K562 (cell line): Measurements from ENCODE around the gene YTHDC2. TPM values are rescaled to one million over a fixed set of nuclear protein-coding genes. Genes with fewer than 3 reads are reported as not detected.

Source experiments
- BHLHE40 ChIP-seq: IDR thresholded peaks from 2 replicates; pipeline ENCODE4 v1.6.1; 2011; ENCODE audit warnings: low read length, improper control_type of control experiment
- HSF4 ChIP-seq: fragments of 250-450 bp; sonication (Bioruptor Pico); IDR thresholded peaks from 2 replicates; pipeline ENCODE4 v2.1.2; 2022; ENCODE audit warnings: mild to moderate bottlenecking, moderate library complexity, borderline replicate concordance
- SLC30A9 ChIP-seq: fragments of 250-450 bp; sonication (Bioruptor Pico); IDR thresholded peaks from 2 replicates; pipeline ENCODE4 v1.8.0; 2022; ENCODE audit warnings: mild to moderate bottlenecking, moderate library complexity
- TAF1 ChIP-seq: IDR thresholded peaks from 2 replicates; pipeline ENCODE4 v1.6.1; 2011; ENCODE audit warnings: mild to moderate bottlenecking, low read length, moderate library complexity; ENCODE audit not compliant: insufficient read depth, control insufficient read depth, severe bottlenecking; ENCODE audit errors: extremely low read depth
- TAL1 ChIP-seq: fragments of 450-650 bp; IDR thresholded peaks from 2 replicates; pipeline ENCODE4 v1.6.1; 2016; ENCODE audit warnings: mild to moderate bottlenecking
- TRIM24 ChIP-seq, 2 experiments: fragments of 450-650 bp; IDR thresholded peaks; 2 replicates each; pipeline ENCODE4 v1.6.1; 2016
- polyA plus RNA-seq, 8 experiments: library from polyadenylated mRNA; depleted of rRNA in 4 of 8; stranded (reverse) in 5 of 8; unstranded in 3 of 8; fragments of >200 nt; fragmentation: Nextera tagmentation in 2 of 8; fragmentation: Illumina TruSeq in 1 of 8; extraction: Ambion mirVana in 2 of 8; extraction: Trizol in 1 of 8; gene quantifications; 2 replicates each; pipeline versions ENCODE4 v1.2.1 to v1.2.3, GENCODE V29; 2011 to 2014; ENCODE audit warnings: inconsistent platforms in 1 of 8, missing spikeins in 1 of 8
- total RNA-seq, 7 experiments: library from RNA; depleted of rRNA in 6 of 7; stranded (reverse); fragments of >200 nt in 6 of 7; fragmentation: Illumina TruSeq in 2 of 7; extraction: Trizol in 2 of 7; gene quantifications; 2 replicates each; pipeline versions ENCODE4 v1.2.1 to v1.2.3, GENCODE V29; 2011 to 2021; ENCODE audit warnings: low replicate concordance in 1 of 7
- TF ChIP-seq, protein P1 (sequence below), 2 experiments: fragments of 450-650 bp; formaldehyde crosslinking in 1 of 2; IDR thresholded peaks; 2 replicates each; pipeline versions ENCODE4 v1.4.0 to v1.6.1; 2014 to 2020; ENCODE audit warnings: mild to moderate bottlenecking in 2 of 2, borderline replicate concordance in 1 of 2, low read depth in 1 of 2
- TF ChIP-seq, protein P2 (sequence below): fragments of 250-450 bp; sonication (Bioruptor Pico); IDR thresholded peaks from 2 replicates; pipeline ENCODE4 v1.5.0; 2020; ENCODE audit warnings: mild to moderate bottlenecking, borderline replicate concordance
- TF ChIP-seq, protein P3 (sequence below), 2 experiments: fragments of 450-650 bp; conservative IDR thresholded peaks; 2 replicates each; pipeline ENCODE4 v1.6.1; 2017; ENCODE audit warnings: mild to moderate bottlenecking in 2 of 2, moderate library complexity in 2 of 2
- TF ChIP-seq, protein P4 (sequence below): fragments of 250-450 bp; sonication (Bioruptor Pico); IDR thresholded peaks from 2 replicates; pipeline ENCODE4 v1.8.0; 2022; ENCODE audit warnings: inconsistent platforms, mild to moderate bottlenecking, moderate library complexity, borderline replicate concordance
- TF ChIP-seq, protein P5 (sequence below): fragments of 450-650 bp; formaldehyde crosslinking; IDR thresholded peaks from 2 replicates; pipeline ENCODE4 v1.4.0; 2022; ENCODE audit warnings: mild to moderate bottlenecking, moderate library complexity

Gene YTHDC2
- total and polyA plus RNA-seq, 9 of the 15 experiments (the other 6 are each of a cell fraction or from before 2014, with no cell fraction given): 2.7 to 21.6 (median 15.9) TPM

DNA sequence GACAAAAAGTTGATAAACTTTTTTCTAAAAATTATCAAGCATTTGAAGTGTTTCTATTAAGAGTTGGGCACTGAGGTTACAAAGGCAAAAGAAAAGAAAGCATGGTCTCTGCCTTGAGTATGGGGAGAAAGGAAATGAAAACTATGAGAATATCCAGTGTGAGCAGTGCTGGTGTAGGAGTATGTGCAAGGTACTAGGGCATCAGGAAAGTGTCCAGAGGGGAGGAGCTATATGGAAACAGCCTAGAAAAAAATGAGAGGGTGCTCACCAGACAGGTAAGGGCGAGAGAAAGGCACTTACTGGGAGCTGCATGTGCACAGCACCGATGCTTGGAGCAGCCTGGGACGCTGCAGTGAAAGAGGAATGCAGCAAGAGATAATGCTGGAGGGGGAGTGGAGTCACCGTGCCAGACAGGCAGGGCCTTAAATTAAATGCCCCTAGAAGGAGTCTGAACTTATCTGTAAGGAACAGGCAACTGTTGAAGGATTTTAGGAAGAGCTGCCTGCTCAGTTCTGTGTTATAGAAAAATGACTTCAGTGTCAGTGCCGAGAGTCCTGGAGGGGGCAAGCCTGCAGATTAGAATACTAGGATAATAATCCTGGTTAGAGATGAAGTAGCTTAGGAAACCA is 39.3 kb upstream of the YTHDC2 start (continued):
- TF ChIP-seq, protein P1, sequence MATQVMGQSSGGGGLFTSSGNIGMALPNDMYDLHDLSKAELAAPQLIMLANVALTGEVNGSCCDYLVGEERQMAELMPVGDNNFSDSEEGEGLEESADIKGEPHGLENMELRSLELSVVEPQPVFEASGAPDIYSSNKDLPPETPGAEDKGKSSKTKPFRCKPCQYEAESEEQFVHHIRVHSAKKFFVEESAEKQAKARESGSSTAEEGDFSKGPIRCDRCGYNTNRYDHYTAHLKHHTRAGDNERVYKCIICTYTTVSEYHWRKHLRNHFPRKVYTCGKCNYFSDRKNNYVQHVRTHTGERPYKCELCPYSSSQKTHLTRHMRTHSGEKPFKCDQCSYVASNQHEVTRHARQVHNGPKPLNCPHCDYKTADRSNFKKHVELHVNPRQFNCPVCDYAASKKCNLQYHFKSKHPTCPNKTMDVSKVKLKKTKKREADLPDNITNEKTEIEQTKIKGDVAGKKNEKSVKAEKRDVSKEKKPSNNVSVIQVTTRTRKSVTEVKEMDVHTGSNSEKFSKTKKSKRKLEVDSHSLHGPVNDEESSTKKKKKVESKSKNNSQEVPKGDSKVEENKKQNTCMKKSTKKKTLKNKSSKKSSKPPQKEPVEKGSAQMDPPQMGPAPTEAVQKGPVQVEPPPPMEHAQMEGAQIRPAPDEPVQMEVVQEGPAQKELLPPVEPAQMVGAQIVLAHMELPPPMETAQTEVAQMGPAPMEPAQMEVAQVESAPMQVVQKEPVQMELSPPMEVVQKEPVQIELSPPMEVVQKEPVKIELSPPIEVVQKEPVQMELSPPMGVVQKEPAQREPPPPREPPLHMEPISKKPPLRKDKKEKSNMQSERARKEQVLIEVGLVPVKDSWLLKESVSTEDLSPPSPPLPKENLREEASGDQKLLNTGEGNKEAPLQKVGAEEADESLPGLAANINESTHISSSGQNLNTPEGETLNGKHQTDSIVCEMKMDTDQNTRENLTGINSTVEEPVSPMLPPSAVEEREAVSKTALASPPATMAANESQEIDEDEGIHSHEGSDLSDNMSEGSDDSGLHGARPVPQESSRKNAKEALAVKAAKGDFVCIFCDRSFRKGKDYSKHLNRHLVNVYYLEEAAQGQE (IDR thresholded peaks at IDR 0.05; ENCODE audit: borderline replicate concordance): no peak
- TF ChIP-seq, protein P1 (CRISPR knock-in tag; IDR thresholded peaks at IDR 0.05; ENCODE audit: low read depth): no peak
- TF ChIP-seq TRIM24 (IDR thresholded peaks at IDR 0.05) (peak; percentile 77 to 84), TAF1 (no peak), BHLHE40 (peak; percentile 36; the same call in 1 of the 2 replicates), HSF4 (no peak), SLC30A9 (no peak), TAL1 (peak; percentile 87)
- TF ChIP-seq, protein P2, sequence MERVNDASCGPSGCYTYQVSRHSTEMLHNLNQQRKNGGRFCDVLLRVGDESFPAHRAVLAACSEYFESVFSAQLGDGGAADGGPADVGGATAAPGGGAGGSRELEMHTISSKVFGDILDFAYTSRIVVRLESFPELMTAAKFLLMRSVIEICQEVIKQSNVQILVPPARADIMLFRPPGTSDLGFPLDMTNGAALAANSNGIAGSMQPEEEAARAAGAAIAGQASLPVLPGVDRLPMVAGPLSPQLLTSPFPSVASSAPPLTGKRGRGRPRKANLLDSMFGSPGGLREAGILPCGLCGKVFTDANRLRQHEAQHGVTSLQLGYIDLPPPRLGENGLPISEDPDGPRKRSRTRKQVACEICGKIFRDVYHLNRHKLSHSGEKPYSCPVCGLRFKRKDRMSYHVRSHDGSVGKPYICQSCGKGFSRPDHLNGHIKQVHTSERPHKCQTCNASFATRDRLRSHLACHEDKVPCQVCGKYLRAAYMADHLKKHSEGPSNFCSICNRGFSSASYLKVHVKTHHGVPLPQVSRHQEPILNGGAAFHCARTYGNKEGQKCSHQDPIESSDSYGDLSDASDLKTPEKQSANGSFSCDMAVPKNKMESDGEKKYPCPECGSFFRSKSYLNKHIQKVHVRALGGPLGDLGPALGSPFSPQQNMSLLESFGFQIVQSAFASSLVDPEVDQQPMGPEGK: no peak
- TF ChIP-seq, protein P3, sequence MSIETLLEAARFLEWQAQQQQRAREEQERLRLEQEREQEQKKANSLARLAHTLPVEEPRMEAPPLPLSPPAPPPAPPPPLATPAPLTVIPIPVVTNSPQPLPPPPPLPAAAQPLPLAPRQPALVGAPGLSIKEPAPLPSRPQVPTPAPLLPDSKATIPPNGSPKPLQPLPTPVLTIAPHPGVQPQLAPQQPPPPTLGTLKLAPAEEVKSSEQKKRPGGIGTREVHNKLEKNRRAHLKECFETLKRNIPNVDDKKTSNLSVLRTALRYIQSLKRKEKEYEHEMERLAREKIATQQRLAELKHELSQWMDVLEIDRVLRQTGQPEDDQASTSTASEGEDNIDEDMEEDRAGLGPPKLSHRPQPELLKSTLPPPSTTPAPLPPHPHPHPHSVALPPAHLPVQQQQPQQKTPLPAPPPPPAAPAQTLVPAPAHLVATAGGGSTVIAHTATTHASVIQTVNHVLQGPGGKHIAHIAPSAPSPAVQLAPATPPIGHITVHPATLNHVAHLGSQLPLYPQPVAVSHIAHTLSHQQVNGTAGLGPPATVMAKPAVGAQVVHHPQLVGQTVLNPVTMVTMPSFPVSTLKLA (conservative IDR thresholded peaks at IDR 0.05): no peak
- TF ChIP-seq, protein P4, sequence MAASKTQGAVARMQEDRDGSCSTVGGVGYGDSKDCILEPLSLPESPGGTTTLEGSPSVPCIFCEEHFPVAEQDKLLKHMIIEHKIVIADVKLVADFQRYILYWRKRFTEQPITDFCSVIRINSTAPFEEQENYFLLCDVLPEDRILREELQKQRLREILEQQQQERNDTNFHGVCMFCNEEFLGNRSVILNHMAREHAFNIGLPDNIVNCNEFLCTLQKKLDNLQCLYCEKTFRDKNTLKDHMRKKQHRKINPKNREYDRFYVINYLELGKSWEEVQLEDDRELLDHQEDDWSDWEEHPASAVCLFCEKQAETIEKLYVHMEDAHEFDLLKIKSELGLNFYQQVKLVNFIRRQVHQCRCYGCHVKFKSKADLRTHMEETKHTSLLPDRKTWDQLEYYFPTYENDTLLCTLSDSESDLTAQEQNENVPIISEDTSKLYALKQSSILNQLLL (CRISPR knock-in tag): no peak
- TF ChIP-seq, protein P5, sequence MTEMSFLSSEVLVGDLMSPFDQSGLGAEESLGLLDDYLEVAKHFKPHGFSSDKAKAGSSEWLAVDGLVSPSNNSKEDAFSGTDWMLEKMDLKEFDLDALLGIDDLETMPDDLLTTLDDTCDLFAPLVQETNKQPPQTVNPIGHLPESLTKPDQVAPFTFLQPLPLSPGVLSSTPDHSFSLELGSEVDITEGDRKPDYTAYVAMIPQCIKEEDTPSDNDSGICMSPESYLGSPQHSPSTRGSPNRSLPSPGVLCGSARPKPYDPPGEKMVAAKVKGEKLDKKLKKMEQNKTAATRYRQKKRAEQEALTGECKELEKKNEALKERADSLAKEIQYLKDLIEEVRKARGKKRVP (CRISPR knock-in tag): no peak
